Activated CD8-positive, alpha-beta T cell treated with anti-CD3 and anti-CD28 coated beads for 36 hours (primary cell): ENCODE measurements around the gene STK32A. TPM values are rescaled to one million over a fixed set of nuclear protein-coding genes. Genes with fewer than 3 reads are reported as not detected.

Experiments used
- ATAC-seq: fragments of 200-7000 bp; cut with Tn5 transposase; one replicate; pipeline ENCODE4 v1.10.0; 2021; ENCODE audit warnings: mild to moderate bottlenecking, moderate library complexity
- CTCF ChIA-PET: fragments of 350-600 bp; sonication (Branson Sonifier 250); formaldehyde crosslinking; loops from one replicate; lab custom pipeline; 2021; ENCODE audit warnings: antibody characterized with exemption; lab: Charles Lee
- POLR2A ChIA-PET: fragments of 350-600 bp; sonication (Branson Sonifier 250); formaldehyde crosslinking; loops from one replicate; lab custom pipeline; 2021; ENCODE audit warnings: antibody characterized with exemption; lab: Charles Lee
- DNase-seq: peaks from one replicate; pipeline ENCODE4 v3.0.0-alpha.2; 2020
- H3K27ac Mint-ChIP-seq: one replicate; pipeline ENCODE4 v1.8.0; 2021; ENCODE audit warnings: mild to moderate bottlenecking, mixed read lengths
- H3K27me3 Mint-ChIP-seq: one replicate; pipeline ENCODE4 v1.8.0; 2021; ENCODE audit warnings: mixed read lengths
- H3K36me3 Mint-ChIP-seq: one replicate; pipeline ENCODE4 v1.8.0; 2021; ENCODE audit warnings: low read depth, mixed read lengths
- H3K4me1 Mint-ChIP-seq: one replicate; pipeline ENCODE4 v1.8.0; 2021; ENCODE audit warnings: low read depth, mixed read lengths
- H3K4me3 Mint-ChIP-seq: one replicate; pipeline ENCODE4 v1.8.0; 2021; ENCODE audit warnings: mild to moderate bottlenecking, moderate library complexity, mixed read lengths
- H3K9me3 Mint-ChIP-seq: one replicate; pipeline ENCODE4 v1.8.0; 2021; ENCODE audit warnings: mixed read lengths
- CTCF ChIP-seq: fragments of 200-600 bp; IDR thresholded peaks from one replicate; pipeline ENCODE4 v1.8.0; 2022; ENCODE audit warnings: antibody characterized with exemption, mild to moderate bottlenecking
- intact Hi-C: fragments of 100-400 bp; cut with micrococcal nuclease; formaldehyde crosslinking; loops from one replicate; pipeline ENCODE4 v1.10.0; 2022
- total RNA-seq, 2 experiments: library from RNA; stranded (reverse); gene quantifications; one replicate each; pipeline ENCODE4 v1.2.3, GENCODE V29; 2021

The STK32A gene
- total RNA-seq, 2 experiments from 2014 or later, result not detected

- Mint-ChIP-seq H3K4me3 (no peak overlapping the region), H3K9me3 (peaks cover 14% of the 10 kb centered on the region), H3K36me3 (no peaks in the 10 kb centered on the region), H3K4me1 (no peaks in the 10 kb centered on the region), H3K27ac (no peak overlapping the region), H3K27me3 (peaks cover 1% of the 10 kb centered on the region)
- TF ChIP-seq CTCF, result no peak
- CTCF ChIA-PET, result no interaction called here
- DNase-seq (no peak), ATAC-seq (no peak)
- intact Hi-C loops, result no loop called here
- POLR2A ChIA-PET, result no interaction called here
Observed at GRCh38 chr5:147287110-147287509, 52.3 kb downstream of the STK32A start.

GRCh38 chr5:147290261-147290660 is 55.4 kb downstream of the STK32A start:
- TF ChIP-seq CTCF, result no peak
- H3K9me3 Mint-ChIP-seq, result peaks cover 8% of the 10 kb centered on the region
- no peaks in the 10 kb centered on the region for H3K36me3 Mint-ChIP-seq
- H3K27me3 Mint-ChIP-seq, result peaks cover 1% of the 10 kb centered on the region
- ATAC-seq (no peak), DNase-seq (no peak)
- ChIA-PET POLR2A (no interaction called here), CTCF (no interaction called here)
- no peaks in the 10 kb centered on the region for H3K4me1 Mint-ChIP-seq
- no peak overlapping the region for H3K4me3 Mint-ChIP-seq
- intact Hi-C loops, result no loop called here
- H3K27ac Mint-ChIP-seq, result no peak overlapping the region

- Mint-ChIP-seq H3K36me3 (no peaks in the 10 kb centered on the region), H3K4me3 (no peak overlapping the region), H3K27me3 (peaks cover 2% of the 10 kb centered on the region), H3K27ac (no peak overlapping the region), H3K9me3 (no peaks in the 10 kb centered on the region), H3K4me1 (no peaks in the 10 kb centered on the region)
- TF ChIP-seq CTCF, result no peak
- intact Hi-C loops, result no loop called here
- ChIA-PET CTCF (no interaction called here), POLR2A (no interaction called here)
- DNase-seq, result no peak
- ATAC-seq, result no peak
Observed at GRCh38 chr5:147303251-147303650, 68.4 kb downstream of the STK32A start.

- DNase-seq, result no peak
- H3K36me3 Mint-ChIP-seq, result no peaks in the 10 kb centered on the region
- no peaks in the 10 kb centered on the region for H3K4me1 Mint-ChIP-seq
- intact Hi-C loops, result no loop called here
- no peak for ATAC-seq
- ChIA-PET CTCF (interaction anchor here (0.7 kb wide), 1 partner anchor 620 kb away, joined by 3 read pairs; no protein-coding TSS in a partner anchor), POLR2A (no interaction called here)
- no peaks in the 10 kb centered on the region for H3K9me3 Mint-ChIP-seq
- H3K27ac Mint-ChIP-seq, result no peak overlapping the region
- peaks cover 2% of the 10 kb centered on the region for H3K27me3 Mint-ChIP-seq
- TF ChIP-seq CTCF, result no peak
- no peak overlapping the region for H3K4me3 Mint-ChIP-seq
Observed at GRCh38 chr5:147303976-147304375, 69.2 kb downstream of the STK32A start.

GRCh38 chr5:147305147-147305546 is 70.3 kb downstream of the STK32A start:
- POLR2A ChIA-PET, result no interaction called here

More at GRCh38 chr5:147305147-147305546, 70.3 kb downstream of the STK32A start:
- H3K27me3 Mint-ChIP-seq, result peaks cover 2% of the 10 kb centered on the region
- H3K27ac Mint-ChIP-seq, result no peak overlapping the region
- intact Hi-C loops, result no loop called here
- no peak overlapping the region for H3K4me3 Mint-ChIP-seq
- no peak for TF ChIP-seq CTCF
- DNase-seq (no peak), ATAC-seq (no peak)
- H3K9me3 Mint-ChIP-seq, result no peaks in the 10 kb centered on the region
- CTCF ChIA-PET, result no interaction called here
- H3K36me3 Mint-ChIP-seq, result no peaks in the 10 kb centered on the region
- no peaks in the 10 kb centered on the region for H3K4me1 Mint-ChIP-seq
